HepG2 (cell line): ENCODE data around the gene HDGFL2. TPM values are rescaled to one million over a fixed set of nuclear protein-coding genes. Genes with fewer than 3 reads are reported as not detected.

Experiments
- ATAC-seq: fragments of 200-7000 bp; cut with Tn5 transposase; 3 replicates; pipeline ENCODE4 v1.9.1; 2020; ENCODE audit warnings: mild to moderate bottlenecking, moderate library complexity
- BruUV-seq: library from RNA; stranded (reverse); fragments of 400-500 nt; replicated peaks from 2 replicates; lab custom pipeline; 2021; lab: Mats Ljungman, UMichigan
- CTCF ChIA-PET: fragments of 300-600 bp; formaldehyde crosslinking; extraction: SDS; loops from one replicate; lab custom pipeline; 2021; ENCODE audit warnings: low total read pairs, inconsistent platforms, low intra/inter-chr PET ratio; lab: Yijun Ruan, JAX
- POLR2A ChIA-PET: fragments of 350-600 bp; sonication (Branson Sonifier 250); formaldehyde crosslinking; loops from one replicate; lab custom pipeline; 2020; ENCODE audit warnings: antibody characterized with exemption, inconsistent platforms; lab: Yijun Ruan, JAX
- DNase-seq: peaks from one replicate; pipeline ENCODE4 v3.0.0-alpha.2; 2015; ENCODE audit warnings: low spot score
- FAIRE-seq: peaks from 3 replicates; lab custom pipeline; 2011; peaks lifted over from hg19 to GRCh38; lab: Jason Lieb, UNC
- H2AFZ ChIP-seq: one replicate; pipeline ENCODE4 v1.6.1; 2011; ENCODE audit warnings: low read length, inconsistent platforms
- H3K27ac ChIP-seq: fragments of 300-600 bp; 3 replicates; pipeline ENCODE4 v1.8.0; 2011; ENCODE audit warnings: mixed run types, mild to moderate bottlenecking, mixed read lengths, low read length, inconsistent platforms; ENCODE audit not compliant: insufficient read depth; ENCODE audit errors: extremely low read length
- H3K27me3 ChIP-seq, 2 experiments: fragments of 200-600 bp in 1 of 2; 2 replicates in 1 of 2; 3 replicates in 1 of 2; pipeline versions ENCODE4 v1.6.0 to v1.8.0; 2011; ENCODE audit warnings: low read length in 2 of 2, mild to moderate bottlenecking in 2 of 2, moderate library complexity in 2 of 2, inconsistent platforms in 1 of 2; ENCODE audit not compliant: insufficient read depth in 2 of 2, control insufficient read depth in 1 of 2
- H3K36me3 ChIP-seq, 2 experiments: fragments of 200-600 bp in 1 of 2; replicated peaks in 1 of 2; 2 replicates in 1 of 2; 3 replicates in 1 of 2; pipeline versions ENCODE4 v1.5.1 to v1.8.0; 2011; ENCODE audit warnings: low read length in 2 of 2, inconsistent platforms in 1 of 2; ENCODE audit not compliant: insufficient read depth in 2 of 2, control insufficient read depth in 1 of 2
- H3K4me1 ChIP-seq: 2 replicates; pipeline ENCODE4 v1.5.1; 2012; ENCODE audit warnings: low read length, inconsistent platforms; ENCODE audit not compliant: insufficient read depth
- H3K4me2 ChIP-seq: 2 replicates; pipeline ENCODE4 v1.6.0; 2011; ENCODE audit warnings: low read depth, low read length, inconsistent platforms
- H3K4me3 ChIP-seq, 3 experiments: fragments of 200-600 bp in 1 of 3; sonication (generic), shearing (Covaris generic) in 1 of 3; replicated peaks in 1 of 3; 2 replicates each; pipeline ENCODE4 v1.5.1; 2011 to 2016; ENCODE audit warnings: low read length in 3 of 3, inconsistent platforms in 2 of 3, low read depth in 2 of 3, mild to moderate bottlenecking in 2 of 3, control low read depth in 1 of 3, mixed read lengths in 1 of 3; ENCODE audit not compliant: insufficient read depth in 1 of 3
- H3K79me2 ChIP-seq: one replicate; pipeline ENCODE4 v1.6.1; 2011; ENCODE audit warnings: low read length, inconsistent platforms; ENCODE audit not compliant: insufficient read depth
- H3K9ac ChIP-seq: 2 replicates; pipeline ENCODE4 v1.6.0; 2011; ENCODE audit warnings: mild to moderate bottlenecking, low read depth, low read length, inconsistent platforms; ENCODE audit not compliant: insufficient read depth
- H3K9me3 ChIP-seq: 2 replicates; pipeline ENCODE4 v1.5.1; 2012; ENCODE audit warnings: mild to moderate bottlenecking, low read length
- H4K20me1 ChIP-seq: 2 replicates; pipeline ENCODE4 v1.6.0; 2011; ENCODE audit warnings: inconsistent platforms, mild to moderate bottlenecking, low read length, moderate library complexity; ENCODE audit not compliant: insufficient read depth
- ATRX ChIP-seq: sonication (generic); formaldehyde crosslinking; IDR thresholded peaks from 2 replicates; pipeline ENCODE4 v1.4.0; 2020; ENCODE audit warnings: missing genetic modification reagents, borderline replicate concordance
- GFI1 ChIP-seq: sonication (generic); formaldehyde crosslinking; IDR thresholded peaks from 2 replicates; pipeline ENCODE4 v1.5.0; 2020; ENCODE audit warnings: missing genetic modification reagents, mild to moderate bottlenecking, borderline replicate concordance
- HNRNPLL ChIP-seq: fragments of 200-400 bp; formaldehyde crosslinking; IDR thresholded peaks from 2 replicates; pipeline ENCODE4 v1.6.1; 2017; ENCODE audit warnings: mild to moderate bottlenecking, low read depth, low read length; ENCODE audit not compliant: poor library complexity, severe bottlenecking
- MAFF ChIP-seq: IDR thresholded peaks from 2 replicates; pipeline ENCODE4 v1.6.1; 2011; ENCODE audit warnings: low read depth, low read length, improper control_type of control experiment
- PLSCR1 ChIP-seq: sonication (generic); formaldehyde crosslinking; IDR thresholded peaks from 2 replicates; pipeline ENCODE4 v1.5.0; 2020; ENCODE audit warnings: missing genetic modification reagents, mild to moderate bottlenecking, borderline replicate concordance
- PTBP1 ChIP-seq: fragments of 200-400 bp; formaldehyde crosslinking; IDR thresholded peaks from 2 replicates; pipeline ENCODE4 v1.6.1; 2018; ENCODE audit warnings: low read length, low read depth; ENCODE audit not compliant: poor library complexity, severe bottlenecking
- REL ChIP-seq: sonication (generic); formaldehyde crosslinking; conservative IDR thresholded peaks from 2 replicates; pipeline ENCODE4 v1.8.0; 2022; ENCODE audit warnings: mild to moderate bottlenecking, missing genetic modification reagents, moderate library complexity
- SUZ12 ChIP-seq: fragments of 150-350 bp; IDR thresholded peaks from 2 replicates; pipeline ENCODE4 v1.6.1; 2014; ENCODE audit warnings: low read depth, low read length
- TFE3 ChIP-seq: IDR thresholded peaks from 2 replicates; pipeline ENCODE4 v1.6.1; 2016
- ZC3H4 ChIP-seq: sonication (generic); formaldehyde crosslinking; IDR thresholded peaks from 2 replicates; pipeline ENCODE4 v1.4.0; 2020; ENCODE audit warnings: missing genetic modification reagents, borderline replicate concordance
- ZNF142 ChIP-seq: sonication (generic); formaldehyde crosslinking; IDR thresholded peaks from 2 replicates; pipeline ENCODE4 v1.4.0; 2020; ENCODE audit warnings: missing genetic modification reagents
- ZNF224 ChIP-seq: sonication (generic); formaldehyde crosslinking; IDR thresholded peaks from 2 replicates; pipeline ENCODE4 v1.5.0; 2020; ENCODE audit warnings: mild to moderate bottlenecking, missing genetic modification reagents
- ZNF282 ChIP-seq: fragments of 450-650 bp; IDR thresholded peaks from 2 replicates; pipeline ENCODE4 v1.6.1; 2018; ENCODE audit not compliant: partially characterized antibody
- ZNF569 ChIP-seq: sonication (generic); formaldehyde crosslinking; IDR thresholded peaks from 2 replicates; pipeline ENCODE4 v1.5.0; 2020; ENCODE audit warnings: mild to moderate bottlenecking, missing genetic modification reagents, moderate library complexity, borderline replicate concordance
- ZNF616 ChIP-seq: sonication (generic); formaldehyde crosslinking; IDR thresholded peaks from 2 replicates; pipeline ENCODE4 v1.5.0; 2020; ENCODE audit warnings: low read depth, mild to moderate bottlenecking, missing genetic modification reagents
- ZSCAN9 ChIP-seq: IDR thresholded peaks from 2 replicates; pipeline ENCODE4 v1.6.1; 2016; ENCODE audit warnings: borderline replicate concordance
- WGBS: methylation state at CpG from one replicate; pipeline ENCODE4 v1.1.6; 2017; ENCODE audit warnings: low lambda C conversion rate; 5-methylcytosine and 5-hydroxymethylcytosine counted together
- in situ Hi-C: cut with HindIII; loops from 2 replicates; pipeline ENCODE4 v1.10.0; 2017; ENCODE audit warnings: low pct_unique_long_range_greater_than_20kb; ENCODE audit not compliant: extremely low pct_ligation_motif_present
- intact Hi-C: fragments of 100-400 bp; cut with micrococcal nuclease; formaldehyde crosslinking; loops from one replicate; pipeline ENCODE4 v1.10.0; 2022; ENCODE audit not compliant: unreplicated experiment
- polyA plus RNA-seq, 8 experiments: library from polyadenylated mRNA; depleted of rRNA in 3 of 8; stranded (reverse) in 7 of 8; unstranded in 1 of 8; fragments of >200 nt; fragmentation: Illumina TruSeq in 4 of 8; extraction: Trizol in 4 of 8; gene quantifications; 2 replicates each; pipeline versions ENCODE4 v1.2.1 to v1.2.3, GENCODE V29; 2011 to 2016; ENCODE audit warnings: low read depth in 4 of 8, missing spikeins in 1 of 8, mixed read lengths in 1 of 8; ENCODE audit not compliant: insufficient read depth in 1 of 8
- total RNA-seq, 5 experiments: library from RNA; depleted of rRNA; stranded (reverse); fragments of >200 nt; fragmentation: Illumina TruSeq; extraction: Trizol; gene quantifications; 2 replicates each; pipeline ENCODE4 v1.2.3, GENCODE V29; 2016; ENCODE audit warnings: low read depth in 1 of 5

The HDGFL2 gene
- total and polyA plus RNA-seq, 2 of the 13 experiments (the other 11 are each of a cell fraction or from before 2014, with no cell fraction given) = 20.0 to 51.1 TPM

- peak within 1 kb of the TSS; percentile 99 for H3K4me2 ChIP-seq
- H3K9me3 ChIP-seq = no peaks in the 10 kb centered on the region
- in situ Hi-C loops (no loop called here), intact Hi-C loops (loop anchor here (5.0 kb wide), 1 partner anchor 56 kb away; the partner anchor contains the start of genes CHAF1A and SH3GL1)
- peak within 1 kb of the TSS; percentile 72 to 92 (median 85) for H3K4me3 ChIP-seq
- H3K27ac ChIP-seq = peak within 1 kb of the TSS; percentile 74
- no peak within 1 kb of the TSS for H2AFZ ChIP-seq
- H3K79me2 ChIP-seq = peaks cover 10% of the 10 kb centered on the region
- ATAC-seq = peak; percentile 80
- H3K36me3 ChIP-seq = peaks cover 6 to 9% of the 10 kb centered on the region in 2 experiments; a peak in 3 of 5 replicates
- no TSS peak for BruUV-seq
- H3K27me3 ChIP-seq = no peaks in the 10 kb centered on the region; a peak in 1 of 5 replicates
- FAIRE-seq = peak; percentile 79
- DNase-seq = peak; percentile 95
- H3K4me1 ChIP-seq = peaks cover 16% of the 10 kb centered on the region
- ChIA-PET CTCF (no interaction called here), POLR2A (interaction anchor here (0.7 to 5.5 kb wide), 6 partner anchors 9 to 333 kb away, joined by 3 to 37 read pairs (median 3); partner anchors contain the start of genes CHAF1A and HDGFL2)
- no peaks in the 10 kb centered on the region for H4K20me1 ChIP-seq
- peak within 1 kb of the TSS; percentile 82 for H3K9ac ChIP-seq
- WGBS = 21% methylated on average over 41 of the region's 52 CpGs
- TF ChIP-seq REL (CRISPR knock-in tag) (no peak), PTBP1 (peak; percentile 99), PLSCR1 (CRISPR knock-in tag) (no peak), ZNF616 (CRISPR knock-in tag) (no peak), ZNF282 (no peak), MAFF (no peak), GFI1 (CRISPR knock-in tag) (no peak), ZNF142 (no peak), ZC3H4 (CRISPR knock-in tag) (0 out of 2 replicates have a peak, but pooled peaks have one; percentile 72), HNRNPLL (no peak), TFE3 (CRISPR knock-in tag) (peak; percentile 91), ZSCAN9 (CRISPR knock-in tag) (peak; percentile 62; the same call in 1 of the 2 replicates), SUZ12 (no peak), ZNF569 (no peak), ATRX (CRISPR knock-in tag) (no peak), ZNF224 (CRISPR knock-in tag) (no peak)
Measured at GRCh38 chr19:4457654-4458395, 14.3 kb upstream of the HDGFL2 start, which contains the start of gene UBXN6. Gene UBXN6, minus strand, starts transcription at chr19:4457794. Its CDS starts 97 bp downstream, at chr19:4457697.
